Smooth muscle cell (in vitro differentiated cells): ENCODE data around the gene ENPP3. TPM values are rescaled to one million over a fixed set of nuclear protein-coding genes. Genes with fewer than 3 reads are reported as not detected.

Experiments used
- DNase-seq: peaks from one replicate; lab custom pipeline; 2025; ENCODE audit not compliant: unreplicated experiment; lab: John Stamatoyannopoulos, UW
- H2AFZ ChIP-seq: fragments of 200-600 bp; sonication (generic); 2 replicates; pipeline ENCODE4 v1.6.0; 2016; ENCODE audit warnings: antibody characterized with exemption, low read depth, mild to moderate bottlenecking
- H3F3A ChIP-seq: fragments of 200-600 bp; sonication (generic); 2 replicates; pipeline ENCODE4 v1.6.0; 2017; ENCODE audit warnings: antibody characterized with exemption, low read depth
- H3K27ac ChIP-seq: fragments of 200-600 bp; sonication (generic); 2 replicates; pipeline ENCODE4 v1.5.1; 2016; ENCODE audit warnings: low read depth, mild to moderate bottlenecking
- H3K27me3 ChIP-seq: fragments of 200-600 bp; sonication (generic); 2 replicates; pipeline ENCODE4 v1.6.1; 2016; ENCODE audit warnings: low read depth, mild to moderate bottlenecking
- H3K36me3 ChIP-seq: fragments of 200-600 bp; sonication (generic); 2 replicates; pipeline ENCODE4 v1.5.1; 2016; ENCODE audit warnings: low read depth
- H3K4me1 ChIP-seq: fragments of 200-600 bp; sonication (generic); 2 replicates; pipeline ENCODE4 v1.5.1; 2016; ENCODE audit warnings: low read depth
- H3K4me2 ChIP-seq: fragments of 200-600 bp; sonication (generic); 2 replicates; pipeline ENCODE4 v1.6.0; 2016; ENCODE audit warnings: mild to moderate bottlenecking
- H3K4me3 ChIP-seq: fragments of 200-600 bp; sonication (generic); 2 replicates; pipeline ENCODE4 v1.5.1; 2016; ENCODE audit warnings: mild to moderate bottlenecking
- H3K79me2 ChIP-seq: fragments of 200-600 bp; sonication (generic); 2 replicates; pipeline ENCODE4 v1.6.0; 2016; ENCODE audit warnings: low read depth, mild to moderate bottlenecking
- H3K9ac ChIP-seq: fragments of 200-600 bp; sonication (generic); 2 replicates; pipeline ENCODE4 v1.6.0; 2016; ENCODE audit warnings: low read depth
- H3K9me3 ChIP-seq: fragments of 200-600 bp; sonication (generic); replicated peaks from 2 replicates; pipeline ENCODE4 v1.5.1; 2016; ENCODE audit warnings: low read depth
- H4K20me1 ChIP-seq: fragments of 200-600 bp; sonication (generic); 2 replicates; pipeline ENCODE4 v1.6.0; 2016; ENCODE audit warnings: low read depth
- WGBS: methylation state at CpG from one replicate; pipeline ENCODE4 v1.1.7; 2016; ENCODE audit warnings: low lambda C conversion rate; 5-methylcytosine and 5-hydroxymethylcytosine counted together
- polyA plus RNA-seq: library from polyadenylated mRNA; unstranded; fragments of >200 nt; fragmentation: Nextera tagmentation; extraction: Ambion mirVana; gene quantifications from 2 replicates; pipeline ENCODE4 v1.2.1, GENCODE V29; 2016
- total RNA-seq: library from RNA; depleted of rRNA; stranded (reverse); fragments of >200 nt; gene quantifications from 2 replicates; pipeline ENCODE4 v1.2.3, GENCODE V29; 2014
- TF ChIP-seq, protein P1 (sequence below): fragments of 200-600 bp; sonication (generic); IDR thresholded peaks from 2 replicates; pipeline ENCODE4 v1.5.1; 2017; ENCODE audit warnings: borderline replicate concordance, mild to moderate bottlenecking, antibody characterized with exemption; ENCODE audit not compliant: insufficient read depth, poor library complexity, severe bottlenecking

The ENPP3 gene
- total and polyA plus RNA-seq, 2 experiments from 2014 or later, result 0.16 to 0.18 TPM

DNA sequence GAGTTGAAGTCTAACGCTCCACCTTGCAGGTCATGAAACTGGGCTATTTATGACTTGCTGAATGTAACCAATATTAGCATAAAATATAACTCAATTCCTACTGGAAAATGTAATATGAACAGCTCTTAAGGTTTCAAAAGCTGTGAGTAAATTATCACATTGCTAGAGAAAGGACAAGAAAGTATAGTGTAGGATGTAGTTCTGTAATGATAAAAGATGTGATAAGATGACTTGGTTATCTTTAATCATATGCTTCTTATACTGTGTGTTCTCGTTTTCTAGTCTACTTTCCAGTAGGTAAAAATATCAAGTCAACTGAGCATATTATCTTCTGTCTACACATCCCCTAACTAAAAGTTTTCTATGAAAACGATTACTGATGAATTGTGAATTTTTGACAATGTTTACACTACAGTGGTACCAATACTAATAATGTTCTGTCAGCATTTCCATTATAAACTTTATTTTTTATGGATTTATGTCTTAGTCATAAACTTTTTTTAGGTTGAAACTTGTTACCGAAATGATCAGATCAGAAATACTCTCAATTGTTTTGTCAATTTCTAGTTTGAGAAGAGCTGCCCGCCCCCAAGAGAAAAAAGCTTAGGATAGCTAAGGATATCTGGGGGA lies 23.7 kb upstream of the ENPP3 start:
- Histone ChIP-seq H3F3A (no peaks in the 10 kb centered on the region), H3K36me3 (peaks cover 48% of the 10 kb centered on the region), H4K20me1 (no peaks in the 10 kb centered on the region), H3K4me1 (no peaks in the 10 kb centered on the region), H3K27ac (no peak overlapping the region), H3K4me3 (no peak overlapping the region), H3K4me2 (no peak overlapping the region), H3K79me2 (peaks cover 3% of the 10 kb centered on the region), H3K9ac (no peak overlapping the region), H2AFZ (no peak overlapping the region), H3K9me3 (no peaks in the 10 kb centered on the region), H3K27me3 (no peaks in the 10 kb centered on the region)
- 89% methylated on average over 5 of the region's 5 CpGs for WGBS
- TF ChIP-seq, protein P1, sequence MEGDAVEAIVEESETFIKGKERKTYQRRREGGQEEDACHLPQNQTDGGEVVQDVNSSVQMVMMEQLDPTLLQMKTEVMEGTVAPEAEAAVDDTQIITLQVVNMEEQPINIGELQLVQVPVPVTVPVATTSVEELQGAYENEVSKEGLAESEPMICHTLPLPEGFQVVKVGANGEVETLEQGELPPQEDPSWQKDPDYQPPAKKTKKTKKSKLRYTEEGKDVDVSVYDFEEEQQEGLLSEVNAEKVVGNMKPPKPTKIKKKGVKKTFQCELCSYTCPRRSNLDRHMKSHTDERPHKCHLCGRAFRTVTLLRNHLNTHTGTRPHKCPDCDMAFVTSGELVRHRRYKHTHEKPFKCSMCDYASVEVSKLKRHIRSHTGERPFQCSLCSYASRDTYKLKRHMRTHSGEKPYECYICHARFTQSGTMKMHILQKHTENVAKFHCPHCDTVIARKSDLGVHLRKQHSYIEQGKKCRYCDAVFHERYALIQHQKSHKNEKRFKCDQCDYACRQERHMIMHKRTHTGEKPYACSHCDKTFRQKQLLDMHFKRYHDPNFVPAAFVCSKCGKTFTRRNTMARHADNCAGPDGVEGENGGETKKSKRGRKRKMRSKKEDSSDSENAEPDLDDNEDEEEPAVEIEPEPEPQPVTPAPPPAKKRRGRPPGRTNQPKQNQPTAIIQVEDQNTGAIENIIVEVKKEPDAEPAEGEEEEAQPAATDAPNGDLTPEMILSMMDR, result no peak
- no peak for DNase-seq

DNA sequence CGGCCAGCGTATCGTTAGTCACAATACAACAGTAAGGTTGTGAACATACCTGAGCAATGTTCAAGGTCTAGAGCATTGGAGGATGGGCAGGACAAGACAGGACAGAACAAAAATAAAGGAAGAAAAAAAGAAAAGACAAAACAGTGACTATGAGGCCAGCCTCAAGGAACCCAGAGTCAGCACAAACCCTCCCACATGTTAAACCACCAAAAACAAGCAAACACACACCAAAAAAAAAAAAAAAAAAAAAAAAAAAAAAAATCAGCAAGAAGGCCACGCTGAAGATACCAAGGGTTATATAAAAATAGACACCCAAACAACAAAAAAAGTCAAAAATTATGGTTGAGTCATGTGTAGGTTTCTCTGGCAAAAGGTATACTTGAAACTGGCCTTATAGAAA lies 21.8 kb upstream of the ENPP3 start:
- peaks cover 51% of the 10 kb centered on the region for H3K36me3 ChIP-seq
- H3K79me2 ChIP-seq, result peaks cover 3% of the 10 kb centered on the region
- no peak overlapping the region for H2AFZ ChIP-seq
- H4K20me1 ChIP-seq, result no peaks in the 10 kb centered on the region
- TF ChIP-seq, protein P1, result no peak
- H3K4me3 ChIP-seq, result no peak overlapping the region
- H3K27ac ChIP-seq, result no peak overlapping the region
- no peak for DNase-seq
- no peaks in the 10 kb centered on the region for H3K9me3 ChIP-seq
- no peaks in the 10 kb centered on the region for H3K27me3 ChIP-seq
- no peaks in the 10 kb centered on the region for H3F3A ChIP-seq
- WGBS, result over 99% methylated on average over 4 of the region's 4 CpGs
- no peak overlapping the region for H3K9ac ChIP-seq
- H3K4me1 ChIP-seq, result no peaks in the 10 kb centered on the region
- no peak overlapping the region for H3K4me2 ChIP-seq

DNA sequence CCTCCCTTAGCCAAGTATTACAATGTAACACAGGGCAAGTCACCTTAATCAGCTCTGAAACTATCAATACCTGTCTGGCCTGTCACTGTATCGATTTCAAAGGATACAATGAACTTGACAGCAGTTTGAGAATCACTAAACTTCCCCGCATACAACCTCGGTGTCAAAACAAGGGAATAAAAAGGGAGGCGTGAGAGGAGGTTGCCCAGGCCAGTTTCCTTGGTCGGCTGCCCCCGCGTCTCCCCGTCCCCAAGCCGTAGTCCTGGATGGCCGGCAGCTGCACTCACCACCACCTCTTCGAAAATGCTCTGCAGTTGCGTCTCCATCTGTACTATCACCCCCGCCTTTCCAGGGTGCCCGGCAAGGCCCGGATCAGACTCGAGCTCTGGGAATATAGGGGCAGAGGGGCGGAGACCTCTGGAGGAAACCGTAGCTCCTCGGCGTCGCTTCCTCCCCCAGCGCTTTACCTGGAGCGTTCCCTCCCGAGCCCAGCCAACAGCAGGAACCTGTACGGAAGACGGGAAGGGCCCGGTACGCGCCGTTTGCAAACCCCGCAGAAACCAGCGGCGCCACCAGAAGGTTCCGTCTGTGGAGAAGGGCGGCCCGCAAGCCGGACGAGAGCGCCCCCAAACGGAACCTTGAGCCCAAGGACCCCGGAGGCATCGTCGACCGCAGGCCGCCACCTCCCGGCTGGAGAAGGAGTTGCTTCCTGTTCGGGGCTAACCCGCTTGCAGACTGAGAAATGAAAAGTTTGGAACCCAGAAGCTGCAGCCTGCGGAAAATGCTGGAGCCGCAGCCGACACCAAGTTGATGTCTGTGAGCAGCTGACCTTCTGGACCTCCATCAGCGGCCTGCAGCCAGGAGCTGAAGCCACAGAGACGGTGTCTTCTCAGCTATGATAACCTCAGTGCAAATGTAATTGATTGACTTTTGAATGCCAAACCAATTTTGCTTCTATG lies 9.1 kb upstream of the ENPP3 start, which contains the start of gene MED23:
TSS of gene MED23 (minus strand) at position 519 of the 959 bp plus-strand sequence. CDS start at position 326, 193 bp downstream.
- H3K4me1 ChIP-seq, result peaks cover 7% of the 10 kb centered on the region
- no peaks in the 10 kb centered on the region for H3K9me3 ChIP-seq
- H3K27ac ChIP-seq, result peak within 1 kb of the TSS; percentile 64
- TF ChIP-seq, protein P1, result peak; percentile 94
- WGBS, result 2% methylated on average over 52 of the region's 53 CpGs
- H3K36me3 ChIP-seq, result peaks cover 9% of the 10 kb centered on the region
- peak within 1 kb of the TSS; percentile 89 for H3K4me3 ChIP-seq
- H4K20me1 ChIP-seq, result no peaks in the 10 kb centered on the region
- peak within 1 kb of the TSS; percentile 92 for H2AFZ ChIP-seq
- peak within 1 kb of the TSS; percentile 98 for H3K4me2 ChIP-seq
- peaks cover 20% of the 10 kb centered on the region for H3K79me2 ChIP-seq
- H3K9ac ChIP-seq, result peak within 1 kb of the TSS; percentile 93
- peak; percentile 86 for DNase-seq
- H3K27me3 ChIP-seq, result no peaks in the 10 kb centered on the region
- no peaks in the 10 kb centered on the region for H3F3A ChIP-seq
